MCF 10A (cell line): ENCODE data around the gene CYP26B1. TPM values are rescaled to one million over a fixed set of nuclear protein-coding genes. Genes with fewer than 3 reads are reported as not detected.

ENCODE experiments used
- BruUV-seq: library from RNA; stranded (reverse); fragments of 400-500 nt; replicated peaks from 2 replicates; lab custom pipeline; 2021; lab: Mats Ljungman, UMichigan
- CTCF ChIA-PET: fragments of 300-600 bp; sonication (Branson Sonifier 250); formaldehyde crosslinking; extraction: SDS; loops from one replicate; lab custom pipeline; 2021; ENCODE audit warnings: antibody characterized with exemption, inconsistent platforms; lab: Yijun Ruan, JAX
- POLR2A ChIA-PET: fragments of 300-600, 350-650 bp; sonication (Branson Sonifier 250); formaldehyde crosslinking; extraction: SDS; loops from one replicate; lab custom pipeline; 2020; ENCODE audit warnings: antibody characterized with exemption, inconsistent platforms; lab: Yijun Ruan, JAX
- DNase-seq: peaks from one replicate; pipeline ENCODE4 v3.0.0-alpha.2; 2018; ENCODE audit not compliant: unreplicated experiment
- H3K27ac Mint-ChIP-seq: one replicate; pipeline ENCODE4 v1.8.0; 2022; ENCODE audit warnings: mild to moderate bottlenecking, low read depth, mixed read lengths; ENCODE audit not compliant: unreplicated experiment
- H3K27me3 Mint-ChIP-seq: one replicate; pipeline ENCODE4 v1.8.0; 2022; ENCODE audit warnings: mixed read lengths; ENCODE audit not compliant: insufficient read depth, unreplicated experiment
- H3K36me3 Mint-ChIP-seq: one replicate; pipeline ENCODE4 v1.8.0; 2022; ENCODE audit warnings: mild to moderate bottlenecking, moderate library complexity, mixed read lengths; ENCODE audit not compliant: insufficient read depth, unreplicated experiment
- H3K4me1 Mint-ChIP-seq: one replicate; pipeline ENCODE4 v1.8.0; 2022; ENCODE audit warnings: mixed read lengths; ENCODE audit not compliant: insufficient read depth, unreplicated experiment
- H3K4me3 Mint-ChIP-seq: one replicate; pipeline ENCODE4 v1.8.0; 2022; ENCODE audit warnings: mild to moderate bottlenecking, moderate library complexity, mixed read lengths; ENCODE audit not compliant: unreplicated experiment
- H3K9me3 Mint-ChIP-seq: one replicate; pipeline ENCODE4 v1.8.0; 2022; ENCODE audit warnings: mixed read lengths; ENCODE audit not compliant: unreplicated experiment
- CTCF ChIP-seq: fragments of 200-600 bp; IDR thresholded peaks from one replicate; pipeline ENCODE4 v1.8.0; 2022; ENCODE audit warnings: antibody characterized with exemption, mild to moderate bottlenecking; ENCODE audit not compliant: unreplicated experiment
- intact Hi-C: fragments of 100-400 bp; cut with micrococcal nuclease; formaldehyde crosslinking; loops from 2 replicates; pipeline ENCODE4 v1.14.1; 2022
- total RNA-seq: library from RNA; stranded (reverse); gene quantifications from 2 replicates; pipeline ENCODE4 v1.2.3, GENCODE V29; 2022

CYP26B1 gene
- total RNA-seq, 1 experiment from 2014 or later: 14.1 TPM

DNA sequence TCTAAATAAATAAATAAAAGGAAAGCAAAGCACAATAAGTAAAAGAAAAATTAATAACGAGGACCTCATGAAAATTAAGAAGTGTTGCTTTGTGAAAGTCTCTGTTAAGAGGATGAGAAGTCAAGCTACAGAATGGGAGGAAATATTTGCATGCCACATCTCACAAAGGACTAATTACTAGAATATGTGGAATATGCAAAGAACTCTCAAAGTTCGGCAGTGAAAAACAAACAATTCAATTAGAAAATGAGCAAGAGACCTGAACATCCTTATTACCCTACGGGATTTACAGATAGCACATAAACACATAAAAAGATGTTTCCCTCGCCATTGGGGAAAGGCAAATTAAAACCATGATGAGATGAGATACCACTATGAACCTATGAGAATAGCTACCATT is 23.3 kb downstream of the CYP26B1 start:
- Mint-ChIP-seq H3K27me3 (no peaks in the 10 kb centered on the region), H3K36me3 (no peaks in the 10 kb centered on the region), H3K4me1 (no peaks in the 10 kb centered on the region), H3K27ac (no peak overlapping the region), H3K9me3 (no peaks in the 10 kb centered on the region), H3K4me3 (no peak overlapping the region)
- intact Hi-C loops: no loop called here
- no peak for TF ChIP-seq CTCF
- CTCF ChIA-PET: interaction anchor here (0.7 to 1.4 kb wide), 4 partner anchors 14 to 318 kb away, joined by 3 to 7 read pairs (median 4); no protein-coding TSS in a partner anchor
- no TSS peak for BruUV-seq
- POLR2A ChIA-PET: no interaction called here
- DNase-seq: no peak

- ChIA-PET CTCF (interaction anchor here (0.6 to 1.2 kb wide), 3 partner anchors 17 to 772 kb away, joined by 3 to 7 read pairs (median 3); no protein-coding TSS in a partner anchor), POLR2A (no interaction called here)
- H3K4me3 Mint-ChIP-seq: no peak overlapping the region
- H3K36me3 Mint-ChIP-seq: no peaks in the 10 kb centered on the region
- BruUV-seq: no TSS peak
- no peak for TF ChIP-seq CTCF
- no peaks in the 10 kb centered on the region for H3K27me3 Mint-ChIP-seq
- H3K4me1 Mint-ChIP-seq: peaks cover 4% of the 10 kb centered on the region
- H3K27ac Mint-ChIP-seq: no peak overlapping the region
- no peaks in the 10 kb centered on the region for H3K9me3 Mint-ChIP-seq
- intact Hi-C loops: no loop called here
- no peak for DNase-seq
Measured at GRCh38 chr2:72121153-72121552, 26.5 kb downstream of the CYP26B1 start.

GRCh38 chr2:72118951-72119350 is 28.7 kb downstream of the CYP26B1 start:
- intact Hi-C loops: no loop called here
- H3K36me3 Mint-ChIP-seq: no peaks in the 10 kb centered on the region
- no peak overlapping the region for H3K4me3 Mint-ChIP-seq
- no peak overlapping the region for H3K27ac Mint-ChIP-seq
- POLR2A ChIA-PET: interaction anchor here (0.5 kb wide), 1 partner anchor 20 kb away, joined by 3 read pairs; no protein-coding TSS in a partner anchor
- TF ChIP-seq CTCF: no peak
- no peaks in the 10 kb centered on the region for H3K9me3 Mint-ChIP-seq
- no peaks in the 10 kb centered on the region for H3K27me3 Mint-ChIP-seq
- H3K4me1 Mint-ChIP-seq: peaks cover 10% of the 10 kb centered on the region
- no peak for DNase-seq
- CTCF ChIA-PET: interaction anchor here (0.7 to 0.9 kb wide), 3 partner anchors 16 to 207 kb away, joined by 3 to 4 read pairs (median 4); no protein-coding TSS in a partner anchor
- no TSS peak for BruUV-seq

GRCh38 chr2:72118386-72118785 is 29.3 kb downstream of the CYP26B1 start:
- H3K27me3 Mint-ChIP-seq: no peaks in the 10 kb centered on the region
- DNase-seq: no peak
- TF ChIP-seq CTCF: no peak
- no peaks in the 10 kb centered on the region for H3K36me3 Mint-ChIP-seq
- ChIA-PET POLR2A (interaction anchor here (0.5 kb wide), 1 partner anchor 20 kb away, joined by 3 read pairs; no protein-coding TSS in a partner anchor), CTCF (interaction anchor here (0.7 to 0.9 kb wide), 3 partner anchors 17 to 207 kb away, joined by 3 to 4 read pairs (median 4); no protein-coding TSS in a partner anchor)
- no peak overlapping the region for H3K4me3 Mint-ChIP-seq
- H3K4me1 Mint-ChIP-seq: peaks cover 10% of the 10 kb centered on the region
- H3K27ac Mint-ChIP-seq: no peak overlapping the region
- intact Hi-C loops: no loop called here
- H3K9me3 Mint-ChIP-seq: no peaks in the 10 kb centered on the region
- BruUV-seq: no TSS peak
